Trophoblast cell (in vitro differentiated cells and primary cell): ENCODE data around the gene GRAP2.
A peak's percentile ranks its signal among the peaks of the same experiment; 100 is the strongest.

Source experiments
- DNase-seq, 2 donors: peaks; one replicate each; pipeline ENCODE4 v3.0.0-alpha.2; 2016
- H2AFZ ChIP-seq: 2 replicates; pipeline ENCODE4 v1.6.1; 2013; ENCODE audit warnings: low read length, moderate library complexity, mild to moderate bottlenecking; ENCODE audit not compliant: insufficient read depth, poor library complexity
- H2AK5ac ChIP-seq: 2 replicates; pipeline ENCODE4 v1.6.1; 2013; ENCODE audit warnings: mild to moderate bottlenecking, low read length
- H2BK120ac ChIP-seq: 2 replicates; pipeline ENCODE4 v1.6.1; 2013; ENCODE audit warnings: low read length, mild to moderate bottlenecking, moderate library complexity; ENCODE audit not compliant: insufficient read depth, poor library complexity
- H2BK12ac ChIP-seq: 2 replicates; pipeline ENCODE4 v1.6.1; 2013; ENCODE audit warnings: mild to moderate bottlenecking, low read length, moderate library complexity
- H2BK5ac ChIP-seq: 2 replicates; pipeline ENCODE4 v1.6.1; 2013; ENCODE audit warnings: low read length, low read depth, moderate library complexity, mild to moderate bottlenecking; ENCODE audit not compliant: poor library complexity
- H3K14ac ChIP-seq: 2 replicates; pipeline ENCODE4 v1.6.1; 2013; ENCODE audit warnings: mild to moderate bottlenecking, low read length
- H3K18ac ChIP-seq: 2 replicates; pipeline ENCODE4 v1.6.1; 2013; ENCODE audit warnings: mild to moderate bottlenecking, low read length
- H3K23ac ChIP-seq: 2 replicates; pipeline ENCODE4 v1.6.1; 2013; ENCODE audit warnings: low read length
- H3K27ac ChIP-seq: 2 replicates; pipeline ENCODE4 v1.5.1; 2013; ENCODE audit warnings: low read depth, mild to moderate bottlenecking, inconsistent platforms, low read length, moderate library complexity
- H3K27me3 ChIP-seq: 2 replicates; pipeline ENCODE4 v1.6.1; 2013; ENCODE audit warnings: inconsistent platforms, mild to moderate bottlenecking, low read length, moderate library complexity; ENCODE audit not compliant: insufficient read depth
- H3K36me3 ChIP-seq, 2 experiments: 1 replicate in 1 of 2; 2 replicates in 1 of 2; pipeline ENCODE4 v1.6.1; 2013; ENCODE audit warnings: low read length in 2 of 2, mild to moderate bottlenecking in 2 of 2, moderate library complexity in 1 of 2; ENCODE audit not compliant: insufficient read depth in 2 of 2, control insufficient read depth in 1 of 2
- H3K4ac ChIP-seq: 2 replicates; pipeline ENCODE4 v1.6.1; 2013; ENCODE audit warnings: low read depth, mild to moderate bottlenecking, low read length, moderate library complexity
- H3K4me1 ChIP-seq, 2 experiments: 1 replicate in 1 of 2; 2 replicates in 1 of 2; pipeline ENCODE4 v1.6.1; 2013; ENCODE audit warnings: low read length in 2 of 2, mild to moderate bottlenecking in 2 of 2, moderate library complexity in 1 of 2; ENCODE audit not compliant: insufficient read depth in 2 of 2, control insufficient read depth in 1 of 2
- H3K4me2 ChIP-seq: 2 replicates; pipeline ENCODE4 v1.6.1; 2013; ENCODE audit warnings: inconsistent platforms, mild to moderate bottlenecking, low read length, moderate library complexity
- H3K4me3 ChIP-seq: 2 replicates; pipeline ENCODE4 v1.5.1; 2013; ENCODE audit warnings: mild to moderate bottlenecking, low read depth, low read length, inconsistent platforms
- H3K79me1 ChIP-seq: one replicate; pipeline ENCODE4 v1.6.1; 2013; ENCODE audit warnings: low read length
- H3K79me2 ChIP-seq: 2 replicates; pipeline ENCODE4 v1.6.1; 2013; ENCODE audit warnings: low read length, mild to moderate bottlenecking; ENCODE audit not compliant: control insufficient read depth, insufficient read depth, poor library complexity
- H3K9ac ChIP-seq: 2 replicates; pipeline ENCODE4 v1.6.1; 2013; ENCODE audit warnings: mild to moderate bottlenecking, low read length
- H3K9me3 ChIP-seq: 2 replicates; pipeline ENCODE4 v1.6.1; 2013; ENCODE audit warnings: low read depth, mild to moderate bottlenecking, control low read depth, inconsistent platforms, low read length; ENCODE audit not compliant: insufficient read depth
- H4K12ac ChIP-seq: 2 replicates; pipeline ENCODE4 v1.6.1; 2013; ENCODE audit warnings: low read depth, mild to moderate bottlenecking, low read length, moderate library complexity
- H4K8ac ChIP-seq: 2 replicates; pipeline ENCODE4 v1.6.1; 2013; ENCODE audit warnings: low read depth, mild to moderate bottlenecking, low read length, moderate library complexity
- H4K91ac ChIP-seq: one replicate; pipeline ENCODE4 v1.6.1; 2013; ENCODE audit warnings: low read depth, mild to moderate bottlenecking, low read length, moderate library complexity
- WGBS: extraction: QIAGEN DNeasy Blood & Tissue Kit; methylation state at CpG from one replicate; pipeline ENCODE4 v1.1.7; 2013; ENCODE audit warnings: missing lambda C conversion rate; ENCODE audit not compliant: insufficient read length, insufficient coverage; ENCODE audit errors: extremely low coverage; 5-methylcytosine and 5-hydroxymethylcytosine counted together

The GRAP2 gene

GRCh38 chr22:39984006-39984405 is 83.1 kb downstream of the GRAP2 start:
- Histone ChIP-seq H4K8ac (no peak overlapping the region), H4K12ac (no peak overlapping the region), H3K27ac (no peak overlapping the region), H2AK5ac (no peak overlapping the region), H2BK12ac (no peak overlapping the region), H3K27me3 (no peaks in the 10 kb centered on the region), H2AFZ (no peak overlapping the region), H3K4me3 (no peak overlapping the region), H3K4me1 (no peaks in the 10 kb centered on the region), H4K91ac (no peak overlapping the region), H2BK5ac (no peak overlapping the region), H3K4ac (no peak overlapping the region), H3K36me3 (no peaks in the 10 kb centered on the region), H2BK120ac (no peak overlapping the region), H3K23ac (no peak overlapping the region), H3K79me1 (no peaks in the 10 kb centered on the region), H3K4me2 (no peak overlapping the region), H3K9ac (no peak overlapping the region), H3K14ac (no peak overlapping the region), H3K18ac (no peak overlapping the region), H3K9me3 (no peaks in the 10 kb centered on the region), H3K79me2 (no peaks in the 10 kb centered on the region)
- WGBS: no CpG with 5 or more reads among the region's 2 CpGs
- DNase-seq: no peak

- no CpG with 5 or more reads among the region's 2 CpGs for WGBS
- H3K18ac ChIP-seq: no peak overlapping the region
- H2BK12ac ChIP-seq: no peak overlapping the region
These were observed 83.9 kb downstream of the GRAP2 start for GRCh38 chr22:39984746-39985145.

DNA sequence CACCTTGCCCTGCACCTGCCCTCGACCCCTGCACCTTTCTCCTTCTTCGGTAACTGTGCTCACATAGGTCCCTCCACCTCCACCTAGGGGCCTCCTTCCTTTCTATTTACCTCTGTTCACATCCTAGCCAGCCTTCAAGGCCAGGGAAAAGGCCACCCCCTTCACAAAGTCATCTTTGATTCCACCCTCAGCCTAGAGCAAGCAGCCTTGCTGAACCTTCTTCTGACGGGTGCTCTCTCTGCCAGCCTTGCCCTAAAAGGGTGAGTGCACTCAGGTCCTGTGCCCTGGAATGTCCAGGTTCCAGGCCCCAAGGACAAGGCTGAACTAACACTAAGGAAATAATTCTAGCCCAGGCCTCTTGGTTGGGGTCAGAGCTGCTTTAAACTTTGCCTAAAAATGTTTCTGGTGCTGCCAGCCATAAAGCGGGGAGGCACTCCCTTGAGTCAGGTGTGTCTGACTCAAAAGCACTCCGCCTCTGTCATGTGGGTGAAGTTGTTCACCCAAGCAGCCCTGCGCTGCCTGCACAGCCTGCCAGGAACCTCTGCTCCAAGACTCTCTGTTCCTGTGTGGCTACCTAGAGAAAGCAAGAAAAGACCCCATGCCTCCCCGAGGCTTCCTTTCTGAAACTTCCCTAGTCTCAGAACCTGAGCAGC is 84.6 kb downstream of the GRAP2 start:
- H3K4me2 ChIP-seq: no peak overlapping the region
- no peak overlapping the region for H3K14ac ChIP-seq
- no peaks in the 10 kb centered on the region for H3K9me3 ChIP-seq
- H2AFZ ChIP-seq: no peak overlapping the region
- H4K12ac ChIP-seq: no peak overlapping the region
- H4K91ac ChIP-seq: no peak overlapping the region
- H4K8ac ChIP-seq: no peak overlapping the region
- no CpG with 5 or more reads among the region's 7 CpGs for WGBS
- no peak overlapping the region for H3K4me3 ChIP-seq
- H3K4ac ChIP-seq: no peak overlapping the region
- H2BK5ac ChIP-seq: no peak overlapping the region
- no peak overlapping the region for H2AK5ac ChIP-seq
- H3K27ac ChIP-seq: no peak overlapping the region
- H3K18ac ChIP-seq: no peak overlapping the region
- DNase-seq: no peak
- H3K36me3 ChIP-seq: no peaks in the 10 kb centered on the region
- no peak overlapping the region for H3K23ac ChIP-seq
- H2BK120ac ChIP-seq: no peak overlapping the region
- H3K4me1 ChIP-seq: no peaks in the 10 kb centered on the region
- H3K79me2 ChIP-seq: no peaks in the 10 kb centered on the region
- H2BK12ac ChIP-seq: no peak overlapping the region
- H3K27me3 ChIP-seq: no peaks in the 10 kb centered on the region
- no peaks in the 10 kb centered on the region for H3K79me1 ChIP-seq
- H3K9ac ChIP-seq: no peak overlapping the region

More at GRCh38 chr22:39984746-39985145, 83.9 kb downstream of the GRAP2 start:
- no peak overlapping the region for H3K4me2 ChIP-seq
- H3K23ac ChIP-seq: no peak overlapping the region
- no peak overlapping the region for H3K4ac ChIP-seq
- no peak overlapping the region for H2AFZ ChIP-seq
- no peak overlapping the region for H3K27ac ChIP-seq
- H2BK120ac ChIP-seq: no peak overlapping the region
- H2AK5ac ChIP-seq: no peak overlapping the region
- no peaks in the 10 kb centered on the region for H3K27me3 ChIP-seq
- H3K4me1 ChIP-seq: no peaks in the 10 kb centered on the region
- no peaks in the 10 kb centered on the region for H3K36me3 ChIP-seq
- H3K9ac ChIP-seq: no peak overlapping the region
- DNase-seq: no peak
- no peak overlapping the region for H2BK5ac ChIP-seq
- H3K4me3 ChIP-seq: no peak overlapping the region
- H3K79me2 ChIP-seq: no peaks in the 10 kb centered on the region
- H4K12ac ChIP-seq: no peak overlapping the region
- no peak overlapping the region for H4K8ac ChIP-seq
- H3K79me1 ChIP-seq: no peaks in the 10 kb centered on the region
- no peaks in the 10 kb centered on the region for H3K9me3 ChIP-seq
- H4K91ac ChIP-seq: peak overlapping the region; percentile 18
- H3K14ac ChIP-seq: no peak overlapping the region

- no peak overlapping the region for H3K4me3 ChIP-seq
- no peak overlapping the region for H4K12ac ChIP-seq
- DNase-seq: no peak
- no peak overlapping the region for H3K4me2 ChIP-seq
- H3K18ac ChIP-seq: no peak overlapping the region
- no peaks in the 10 kb centered on the region for H3K27me3 ChIP-seq
- H2AK5ac ChIP-seq: no peak overlapping the region
- H4K91ac ChIP-seq: no peak overlapping the region
- no peaks in the 10 kb centered on the region for H3K79me2 ChIP-seq
- no peak overlapping the region for H2BK120ac ChIP-seq
- H3K23ac ChIP-seq: no peak overlapping the region
- no peak overlapping the region for H2AFZ ChIP-seq
- no peak overlapping the region for H3K27ac ChIP-seq
- no peaks in the 10 kb centered on the region for H3K9me3 ChIP-seq
- no CpG with 5 or more reads among the region's 10 CpGs for WGBS
- H3K79me1 ChIP-seq: no peaks in the 10 kb centered on the region
- no peaks in the 10 kb centered on the region for H3K4me1 ChIP-seq
- no peaks in the 10 kb centered on the region for H3K36me3 ChIP-seq
- no peak overlapping the region for H2BK5ac ChIP-seq
- no peak overlapping the region for H4K8ac ChIP-seq
- no peak overlapping the region for H3K14ac ChIP-seq
- no peak overlapping the region for H3K9ac ChIP-seq
- no peak overlapping the region for H3K4ac ChIP-seq
- H2BK12ac ChIP-seq: no peak overlapping the region
These were observed 87.7 kb downstream of the GRAP2 start for GRCh38 chr22:39988386-39989114.
